ENCODE results near the gene FIGN. TPM values are rescaled to one million over a fixed set of nuclear protein-coding genes. Genes with fewer than 3 reads are reported as not detected.

FIGN gene
- total RNA-seq, 1 experiment from 2014 or later, result not detected

DNA sequence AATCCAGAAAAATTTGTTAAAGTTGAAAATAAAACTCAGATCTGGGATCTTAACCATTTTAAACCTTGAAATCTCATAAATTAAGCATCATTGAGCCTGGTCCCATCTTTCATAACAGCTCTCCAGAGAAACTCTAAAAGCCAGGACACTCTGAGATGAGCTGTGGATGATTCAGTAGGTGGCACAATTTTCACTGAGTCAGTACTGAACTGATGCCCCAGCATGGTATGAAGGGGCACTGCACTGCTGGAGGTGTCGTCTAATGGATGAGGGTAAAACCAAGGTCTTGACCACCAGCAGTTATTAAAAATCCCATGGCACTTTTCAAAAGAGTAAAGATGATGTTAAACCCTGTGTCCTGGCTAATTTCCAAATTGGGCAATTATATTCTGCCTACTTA lies 170.6 kb downstream of the FIGN start:
- H3K9me3 ChIP-seq, result no peaks in the 10 kb centered on the region
- Mint-ChIP-seq H3K4me1 (ENCODE audit: low read depth, unreplicated experiment) (no peaks in the 10 kb centered on the region), H3K9me3 (ENCODE audit: unreplicated experiment) (no peaks in the 10 kb centered on the region), H3K36me3 (ENCODE audit: insufficient read depth, unreplicated experiment) (no peaks in the 10 kb centered on the region), H3K27ac (ENCODE audit: unreplicated experiment) (no peak overlapping the region), H3K4me3 (ENCODE audit: unreplicated experiment) (no peak overlapping the region), H3K27me3 (ENCODE audit: insufficient read depth, unreplicated experiment) (no peaks in the 10 kb centered on the region)
- H3K4me3 ChIP-seq (ENCODE audit: low read depth, low read length), result no peak overlapping the region
- no peaks in the 10 kb centered on the region for H3K27me3 ChIP-seq (replicated peaks; ENCODE audit: control insufficient read depth, insufficient read depth, low read length)
- BruUV-seq (replicated peaks), result no TSS peak
- DNase-seq, result no peak
- TF ChIP-seq, protein P1, sequence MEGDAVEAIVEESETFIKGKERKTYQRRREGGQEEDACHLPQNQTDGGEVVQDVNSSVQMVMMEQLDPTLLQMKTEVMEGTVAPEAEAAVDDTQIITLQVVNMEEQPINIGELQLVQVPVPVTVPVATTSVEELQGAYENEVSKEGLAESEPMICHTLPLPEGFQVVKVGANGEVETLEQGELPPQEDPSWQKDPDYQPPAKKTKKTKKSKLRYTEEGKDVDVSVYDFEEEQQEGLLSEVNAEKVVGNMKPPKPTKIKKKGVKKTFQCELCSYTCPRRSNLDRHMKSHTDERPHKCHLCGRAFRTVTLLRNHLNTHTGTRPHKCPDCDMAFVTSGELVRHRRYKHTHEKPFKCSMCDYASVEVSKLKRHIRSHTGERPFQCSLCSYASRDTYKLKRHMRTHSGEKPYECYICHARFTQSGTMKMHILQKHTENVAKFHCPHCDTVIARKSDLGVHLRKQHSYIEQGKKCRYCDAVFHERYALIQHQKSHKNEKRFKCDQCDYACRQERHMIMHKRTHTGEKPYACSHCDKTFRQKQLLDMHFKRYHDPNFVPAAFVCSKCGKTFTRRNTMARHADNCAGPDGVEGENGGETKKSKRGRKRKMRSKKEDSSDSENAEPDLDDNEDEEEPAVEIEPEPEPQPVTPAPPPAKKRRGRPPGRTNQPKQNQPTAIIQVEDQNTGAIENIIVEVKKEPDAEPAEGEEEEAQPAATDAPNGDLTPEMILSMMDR (IDR thresholded peaks at IDR 0.05; ENCODE audit: insufficient read depth in 1 of 2, low read depth in 1 of 2, low read length in 1 of 2, severe bottlenecking in 1 of 2, unreplicated experiment in 1 of 2), result no peak
- CTCF ChIA-PET, result no interaction called here
- intact Hi-C loops (cut with micrococcal nuclease; ENCODE audit: unreplicated experiment), result no loop called here
- POLR2A ChIA-PET, result no interaction called here
- no peaks in the 10 kb centered on the region for H3K4me1 ChIP-seq
- no peaks in the 10 kb centered on the region for H3K36me3 ChIP-seq (ENCODE audit: control insufficient read depth, insufficient read depth, low read length)

DNA sequence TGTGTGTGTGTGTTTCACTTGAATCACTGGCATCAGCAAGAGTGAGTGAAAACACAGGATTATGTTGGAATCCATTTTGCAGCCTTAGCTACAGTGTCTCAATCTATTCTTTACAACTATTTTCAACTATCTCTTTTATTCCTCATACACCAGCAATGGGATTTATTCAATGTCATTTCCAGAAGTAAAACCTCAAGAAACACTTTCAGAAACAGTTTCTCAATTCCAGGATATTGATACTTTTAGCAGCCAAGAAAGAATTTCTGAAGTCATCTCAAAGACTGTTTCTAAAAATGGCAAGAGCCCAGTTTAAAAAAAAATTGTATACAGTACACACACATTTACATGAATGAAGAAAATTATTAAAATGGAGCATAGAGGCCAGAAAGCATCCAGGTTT lies 171.6 kb downstream of the FIGN start:
- no peak overlapping the region for H3K4me3 Mint-ChIP-seq (ENCODE audit: unreplicated experiment)
- ChIA-PET POLR2A (no interaction called here), CTCF (no interaction called here)
- no peaks in the 10 kb centered on the region for H3K36me3 ChIP-seq (ENCODE audit: control insufficient read depth, insufficient read depth, low read length)
- no peaks in the 10 kb centered on the region for H3K4me1 Mint-ChIP-seq (ENCODE audit: low read depth, unreplicated experiment)
- no peak overlapping the region for H3K4me3 ChIP-seq (ENCODE audit: low read depth, low read length)
- no peaks in the 10 kb centered on the region for H3K9me3 Mint-ChIP-seq (ENCODE audit: unreplicated experiment)
- H3K27me3 Mint-ChIP-seq (ENCODE audit: insufficient read depth, unreplicated experiment), result no peaks in the 10 kb centered on the region
- no peak for DNase-seq
- intact Hi-C loops (cut with micrococcal nuclease; ENCODE audit: unreplicated experiment), result no loop called here
- no TSS peak for BruUV-seq (replicated peaks)
- no peaks in the 10 kb centered on the region for H3K36me3 Mint-ChIP-seq (ENCODE audit: insufficient read depth, unreplicated experiment)
- TF ChIP-seq, protein P1 (IDR thresholded peaks at IDR 0.05; ENCODE audit: insufficient read depth in 1 of 2, low read depth in 1 of 2, low read length in 1 of 2, severe bottlenecking in 1 of 2, unreplicated experiment in 1 of 2), result no peak
- no peaks in the 10 kb centered on the region for H3K27me3 ChIP-seq (replicated peaks; ENCODE audit: control insufficient read depth, insufficient read depth, low read length)
- H3K27ac Mint-ChIP-seq (ENCODE audit: unreplicated experiment), result no peak overlapping the region
- no peaks in the 10 kb centered on the region for H3K9me3 ChIP-seq
- H3K4me1 ChIP-seq, result no peaks in the 10 kb centered on the region

DNA sequence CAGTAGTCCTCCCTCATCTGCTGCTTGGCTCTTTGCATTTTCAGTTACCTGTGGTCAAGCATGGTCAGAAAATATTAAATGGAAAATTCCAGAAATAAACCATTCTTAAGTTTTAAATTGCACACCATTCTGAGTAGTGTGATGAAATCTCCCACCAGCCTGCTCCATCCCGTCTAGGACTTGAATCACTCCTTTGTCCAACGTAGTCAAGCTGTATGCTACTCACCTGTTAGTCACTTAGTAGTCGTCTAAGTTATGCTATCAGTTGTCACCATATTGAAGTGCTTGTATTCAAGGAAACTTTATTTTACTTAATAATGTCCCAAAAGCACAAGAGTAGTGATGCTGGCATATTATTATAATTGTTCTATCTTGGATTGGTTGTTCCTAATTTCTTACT lies 172.5 kb downstream of the FIGN start:
- no peaks in the 10 kb centered on the region for H3K4me1 Mint-ChIP-seq (ENCODE audit: low read depth, unreplicated experiment)
- TF ChIP-seq, protein P1 (IDR thresholded peaks at IDR 0.05; ENCODE audit: insufficient read depth in 1 of 2, low read depth in 1 of 2, low read length in 1 of 2, severe bottlenecking in 1 of 2, unreplicated experiment in 1 of 2), result no peak
- no peak for DNase-seq
- no peaks in the 10 kb centered on the region for H3K9me3 Mint-ChIP-seq (ENCODE audit: unreplicated experiment)
- no peaks in the 10 kb centered on the region for H3K36me3 Mint-ChIP-seq (ENCODE audit: insufficient read depth, unreplicated experiment)
- CTCF ChIA-PET, result no interaction called here
- Histone ChIP-seq H3K27me3 (replicated peaks; ENCODE audit: control insufficient read depth, insufficient read depth, low read length) (no peaks in the 10 kb centered on the region), H3K4me3 (ENCODE audit: low read depth, low read length) (no peak overlapping the region), H3K4me1 (no peaks in the 10 kb centered on the region), H3K9me3 (no peaks in the 10 kb centered on the region), H3K36me3 (ENCODE audit: control insufficient read depth, insufficient read depth, low read length) (no peaks in the 10 kb centered on the region)
- H3K27me3 Mint-ChIP-seq (ENCODE audit: insufficient read depth, unreplicated experiment), result no peaks in the 10 kb centered on the region
- POLR2A ChIA-PET, result no interaction called here
- no peak overlapping the region for H3K4me3 Mint-ChIP-seq (ENCODE audit: unreplicated experiment)
- intact Hi-C loops (cut with micrococcal nuclease; ENCODE audit: unreplicated experiment), result no loop called here
- no TSS peak for BruUV-seq (replicated peaks)
- H3K27ac Mint-ChIP-seq (ENCODE audit: unreplicated experiment), result no peak overlapping the region
